HepG2 (cell line): ENCODE results near the gene SEPTIN2.

Experiments used
- HNRNPH1 ChIP-seq: fragments of 200-400 bp; formaldehyde crosslinking; optimal IDR thresholded peaks from 2 replicates; pipeline ENCODE3; 2017; ENCODE audit warnings: mild to moderate bottlenecking, low read depth, low read length
- POLR2AphosphoS5 ChIP-seq: IDR thresholded peaks from 2 replicates; pipeline ENCODE4 v1.6.1; 2012; ENCODE audit warnings: low read depth, low read length

GRCh38 chr2:241285596-241285995 is 30.1 kb upstream of the SEPTIN2 start:
- no peak for TF ChIP-seq HNRNPH1
- no peak for TF ChIP-seq POLR2AphosphoS5
